ENCODE data around the gene SLC39A11.

Gene SLC39A11

GRCh38 chr17:73138541-73139138 is 46.2 kb upstream of the SLC39A11 start:
- H3K4me3 ChIP-seq (ENCODE audit: insufficient read depth in 1 of 2, low read depth in 1 of 2, low read length in 2 of 2) = no peak overlapping the region
- no peak overlapping the region for H3K9ac ChIP-seq (ENCODE audit: low read length)
- no peak overlapping the region for H3K23ac ChIP-seq (ENCODE audit: low read length in 2 of 2)
- H2AFZ ChIP-seq (ENCODE audit: low read depth, low read length) = no peak overlapping the region
- H3K36me3 ChIP-seq (ENCODE audit: control insufficient read depth in 1 of 2, insufficient read depth in 2 of 2, low read depth in 1 of 2, low read length in 2 of 2) = no peaks in the 10 kb centered on the region
- 86% methylated on average over 11 of the region's 11 CpGs for WGBS
- H3K9me3 ChIP-seq (ENCODE audit: control insufficient read depth, low read length) = no peaks in the 10 kb centered on the region
- H3K27me3 ChIP-seq (ENCODE audit: control insufficient read depth in 1 of 2, insufficient read depth in 1 of 2, low read length in 2 of 2) = peaks cover 0 to 22% of the 10 kb centered on the region in 2 experiments
- H4K8ac ChIP-seq (ENCODE audit: low read length) = no peak overlapping the region
- no peak for DNase-seq
- no peaks in the 10 kb centered on the region for H3K4me1 ChIP-seq (ENCODE audit: control insufficient read depth, insufficient read depth, low read depth, low read length)
- H2BK15ac ChIP-seq (ENCODE audit: low read depth, poor library complexity, severe bottlenecking) = no peak overlapping the region
- H2BK12ac ChIP-seq (ENCODE audit: low read length in 2 of 2) = no peak overlapping the region
- no peak overlapping the region for H3K4me2 ChIP-seq (ENCODE audit: low read length, poor library complexity, severe bottlenecking)
- H3K79me1 ChIP-seq (replicated peaks; ENCODE audit: low read length, poor library complexity, severe bottlenecking) = no peaks in the 10 kb centered on the region
- H4K91ac ChIP-seq (ENCODE audit: low read length) = no peak overlapping the region
- H3K18ac ChIP-seq (ENCODE audit: low read depth in 1 of 2, low read length in 2 of 2) = no peak overlapping the region
- H3K27ac ChIP-seq (ENCODE audit: low read length, poor library complexity, severe bottlenecking) = no peak overlapping the region
- no peak overlapping the region for H3K14ac ChIP-seq (ENCODE audit: low read length in 2 of 2)
- H3K4ac ChIP-seq (ENCODE audit: low read depth in 1 of 2, low read length in 2 of 2) = no peak overlapping the region
- H2AK5ac ChIP-seq (ENCODE audit: low read length, severe bottlenecking) = no peak overlapping the region
- no peak overlapping the region for H2BK120ac ChIP-seq (ENCODE audit: low read depth, low read length)
- H2BK5ac ChIP-seq (ENCODE audit: low read depth, low read length, poor library complexity, severe bottlenecking) = no peak overlapping the region

DNA sequence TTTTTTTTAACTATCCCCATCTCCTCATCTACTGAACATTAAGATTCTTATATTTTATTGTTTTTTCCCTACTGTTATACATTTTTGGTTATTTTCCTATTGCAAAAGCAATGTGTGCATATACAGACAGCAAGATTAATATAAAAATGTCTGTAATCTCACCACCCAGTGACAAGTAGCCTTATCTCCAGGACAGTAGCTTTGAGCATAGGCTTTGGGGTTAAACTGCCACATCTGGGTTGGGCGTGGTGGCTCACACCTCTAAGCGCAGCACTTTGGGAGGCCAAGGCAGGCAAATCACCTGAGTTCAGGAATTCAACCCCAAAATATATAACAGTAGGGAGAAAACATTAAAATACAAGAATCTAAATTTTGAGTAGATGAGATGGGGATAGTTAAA is 44.9 kb upstream of the SLC39A11 start:
- H2AK5ac ChIP-seq (ENCODE audit: low read length, severe bottlenecking) = no peak overlapping the region
- H2BK15ac ChIP-seq (ENCODE audit: low read depth, poor library complexity, severe bottlenecking) = no peak overlapping the region
- no peak overlapping the region for H3K9ac ChIP-seq (ENCODE audit: low read length)
- no peak overlapping the region for H2BK12ac ChIP-seq (ENCODE audit: low read length in 2 of 2)
- no peak overlapping the region for H2AFZ ChIP-seq (ENCODE audit: low read depth, low read length)
- H3K9me3 ChIP-seq (ENCODE audit: control insufficient read depth, low read length) = no peaks in the 10 kb centered on the region
- H3K27me3 ChIP-seq (ENCODE audit: control insufficient read depth in 1 of 2, insufficient read depth in 1 of 2, low read length in 2 of 2) = peaks cover 0 to 22% of the 10 kb centered on the region in 2 experiments
- H3K4me1 ChIP-seq (ENCODE audit: control insufficient read depth, insufficient read depth, low read depth, low read length) = no peaks in the 10 kb centered on the region
- no peak overlapping the region for H4K8ac ChIP-seq (ENCODE audit: low read length)
- H3K4me3 ChIP-seq (ENCODE audit: insufficient read depth in 1 of 2, low read depth in 1 of 2, low read length in 2 of 2) = no peak overlapping the region
- H3K27ac ChIP-seq (ENCODE audit: low read length, poor library complexity, severe bottlenecking) = no peak overlapping the region
- H3K4ac ChIP-seq (ENCODE audit: low read depth in 1 of 2, low read length in 2 of 2) = no peak overlapping the region
- no peak overlapping the region for H3K4me2 ChIP-seq (ENCODE audit: low read length, poor library complexity, severe bottlenecking)
- no peak overlapping the region for H4K91ac ChIP-seq (ENCODE audit: low read length)
- 83% methylated on average over 1 of the region's 2 CpGs for WGBS
- H3K36me3 ChIP-seq (ENCODE audit: control insufficient read depth in 1 of 2, insufficient read depth in 2 of 2, low read depth in 1 of 2, low read length in 2 of 2) = no peaks in the 10 kb centered on the region
- H3K23ac ChIP-seq (ENCODE audit: low read length in 2 of 2) = no peak overlapping the region
- H2BK120ac ChIP-seq (ENCODE audit: low read depth, low read length) = no peak overlapping the region
- H3K79me1 ChIP-seq (replicated peaks; ENCODE audit: low read length, poor library complexity, severe bottlenecking) = no peaks in the 10 kb centered on the region
- no peak overlapping the region for H3K14ac ChIP-seq (ENCODE audit: low read length in 2 of 2)
- DNase-seq = no peak
- no peak overlapping the region for H2BK5ac ChIP-seq (ENCODE audit: low read depth, low read length, poor library complexity, severe bottlenecking)
- H3K18ac ChIP-seq (ENCODE audit: low read depth in 1 of 2, low read length in 2 of 2) = no peak overlapping the region

DNA sequence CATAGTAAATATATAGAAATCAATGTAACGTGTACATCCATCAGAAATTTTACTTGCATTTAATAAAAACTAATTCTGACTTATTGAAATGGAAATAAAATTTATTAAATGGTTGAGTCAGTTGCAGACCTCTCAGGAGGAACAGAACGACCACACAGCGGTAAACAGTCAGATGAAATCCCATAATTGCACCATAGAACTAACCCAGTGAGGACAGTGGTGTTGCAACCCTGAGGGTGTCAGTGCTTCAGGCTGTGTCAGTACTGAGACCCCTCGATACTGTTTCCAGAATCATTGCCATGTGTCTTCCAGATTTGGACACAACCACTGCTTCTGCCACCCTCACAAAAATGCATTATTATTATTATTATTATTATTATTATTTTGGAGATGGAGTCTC is 43.3 kb upstream of the SLC39A11 start:
- Histone ChIP-seq H3K79me1 (replicated peaks; ENCODE audit: low read length, poor library complexity, severe bottlenecking) (no peaks in the 10 kb centered on the region), H3K9me3 (ENCODE audit: control insufficient read depth, low read length) (no peaks in the 10 kb centered on the region), H2AK5ac (ENCODE audit: low read length, severe bottlenecking) (no peak overlapping the region), H2AFZ (ENCODE audit: low read depth, low read length) (no peak overlapping the region), H3K36me3 (ENCODE audit: control insufficient read depth in 1 of 2, insufficient read depth in 2 of 2, low read depth in 1 of 2, low read length in 2 of 2) (no peaks in the 10 kb centered on the region), H3K18ac (ENCODE audit: low read depth in 1 of 2, low read length in 2 of 2) (no peak overlapping the region), H3K23ac (ENCODE audit: low read length in 2 of 2) (no peak overlapping the region), H4K91ac (ENCODE audit: low read length) (no peak overlapping the region), H2BK15ac (ENCODE audit: low read depth, poor library complexity, severe bottlenecking) (no peak overlapping the region), H3K4me2 (ENCODE audit: low read length, poor library complexity, severe bottlenecking) (no peak overlapping the region), H3K27ac (ENCODE audit: low read length, poor library complexity, severe bottlenecking) (no peak overlapping the region), H3K4me1 (ENCODE audit: control insufficient read depth, insufficient read depth, low read depth, low read length) (no peaks in the 10 kb centered on the region), H3K27me3 (ENCODE audit: control insufficient read depth in 1 of 2, insufficient read depth in 1 of 2, low read length in 2 of 2) (peaks cover 0 to 19% of the 10 kb centered on the region in 2 experiments), H4K8ac (ENCODE audit: low read length) (no peak overlapping the region), H2BK120ac (ENCODE audit: low read depth, low read length) (no peak overlapping the region), H2BK5ac (ENCODE audit: low read depth, low read length, poor library complexity, severe bottlenecking) (no peak overlapping the region), H2BK12ac (ENCODE audit: low read length in 2 of 2) (no peak overlapping the region), H3K4ac (ENCODE audit: low read depth in 1 of 2, low read length in 2 of 2) (no peak overlapping the region), H3K14ac (ENCODE audit: low read length in 2 of 2) (no peak overlapping the region), H3K9ac (ENCODE audit: low read length) (no peak overlapping the region), H3K4me3 (ENCODE audit: insufficient read depth in 1 of 2, low read depth in 1 of 2, low read length in 2 of 2) (no peak overlapping the region)
- WGBS = 88% methylated on average over 2 of the region's 4 CpGs
- DNase-seq = peak; percentile 3

GRCh38 chr17:73133911-73134649 is 41.6 kb upstream of the SLC39A11 start:
- H3K18ac ChIP-seq (ENCODE audit: low read depth in 1 of 2, low read length in 2 of 2) = no peak overlapping the region
- no peaks in the 10 kb centered on the region for H3K4me1 ChIP-seq (ENCODE audit: control insufficient read depth, insufficient read depth, low read depth, low read length)
- no peak overlapping the region for H2BK12ac ChIP-seq (ENCODE audit: low read length in 2 of 2)
- no peak overlapping the region for H2AK5ac ChIP-seq (ENCODE audit: low read length, severe bottlenecking)
- H3K23ac ChIP-seq (ENCODE audit: low read length in 2 of 2) = no peak overlapping the region
- no peaks in the 10 kb centered on the region for H3K36me3 ChIP-seq (ENCODE audit: control insufficient read depth in 1 of 2, insufficient read depth in 2 of 2, low read depth in 1 of 2, low read length in 2 of 2)
- H2BK5ac ChIP-seq (ENCODE audit: low read depth, low read length, poor library complexity, severe bottlenecking) = no peak overlapping the region
- no peak for DNase-seq
- no peaks in the 10 kb centered on the region for H3K79me1 ChIP-seq (replicated peaks; ENCODE audit: low read length, poor library complexity, severe bottlenecking)
- no peak overlapping the region for H3K9ac ChIP-seq (ENCODE audit: low read length)
- no peak overlapping the region for H2BK15ac ChIP-seq (ENCODE audit: low read depth, poor library complexity, severe bottlenecking)
- no peak overlapping the region for H3K27ac ChIP-seq (ENCODE audit: low read length, poor library complexity, severe bottlenecking)
- H4K91ac ChIP-seq (ENCODE audit: low read length) = no peak overlapping the region
- no peak overlapping the region for H4K8ac ChIP-seq (ENCODE audit: low read length)
- no peak overlapping the region for H3K4me3 ChIP-seq (ENCODE audit: insufficient read depth in 1 of 2, low read depth in 1 of 2, low read length in 2 of 2)
- H3K9me3 ChIP-seq (ENCODE audit: control insufficient read depth, low read length) = no peaks in the 10 kb centered on the region
- H3K27me3 ChIP-seq (ENCODE audit: control insufficient read depth in 1 of 2, insufficient read depth in 1 of 2, low read length in 2 of 2) = peaks cover 0 to 5% of the 10 kb centered on the region in 2 experiments
- no peak overlapping the region for H3K14ac ChIP-seq (ENCODE audit: low read length in 2 of 2)
- H3K4ac ChIP-seq (ENCODE audit: low read depth in 1 of 2, low read length in 2 of 2) = no peak overlapping the region
- 61% methylated on average over 4 of the region's 4 CpGs for WGBS
- no peak overlapping the region for H2AFZ ChIP-seq (ENCODE audit: low read depth, low read length)
- H2BK120ac ChIP-seq (ENCODE audit: low read depth, low read length) = no peak overlapping the region
- H3K4me2 ChIP-seq (ENCODE audit: low read length, poor library complexity, severe bottlenecking) = no peak overlapping the region

Data from mesenchymal stem cell (in vitro differentiated cells and primary cell).